Prostate gland (tissue), 2 donors: Measurements from ENCODE around the gene NUDT19. TPM values are rescaled to one million over a fixed set of nuclear protein-coding genes. Genes with fewer than 3 reads are reported as not detected.

Experiments
- DNase-seq: peaks from one replicate; pipeline ENCODE4 v3.0.0-alpha.2; 2019; ENCODE audit warnings: low spot score
- H3K27ac ChIP-seq, 2 donors: fragments of 200-600 bp; sonication (generic); 2 replicates each; pipeline ENCODE4 v1.5.1; 2017 to 2019
- H3K27me3 ChIP-seq: fragments of 200-600 bp; sonication (generic); replicated peaks from 2 replicates; pipeline ENCODE4 v1.5.1; 2019; ENCODE audit not compliant: insufficient read depth
- H3K36me3 ChIP-seq, 2 donors: fragments of 200-600 bp; sonication (generic); 1 replicate in 1 of 2; 2 replicates in 1 of 2; pipeline versions ENCODE4 v1.5.1 to v1.8.1; 2017 to 2019
- H3K4me1 ChIP-seq: fragments of 200-600 bp; sonication (generic); replicated peaks from 2 replicates; pipeline ENCODE4 v1.5.1; 2019
- H3K4me3 ChIP-seq, 2 donors: fragments of 200-600 bp; sonication (generic); 2 replicates each; pipeline ENCODE4 v1.5.1; 2017 to 2019
- H3K9me3 ChIP-seq: fragments of 200-600 bp; sonication (generic); 2 replicates; pipeline ENCODE4 v1.5.1; 2017
- CTCF ChIP-seq, 4 experiments: fragments of 200-600 bp in 2 of 4; fragments of 450-650 bp in 2 of 4; sonication (generic) in 2 of 4; IDR thresholded peaks; 1 replicate in 3 of 4; 2 replicates in 1 of 4; pipeline ENCODE4 v1.5.1; 2016 to 2019; ENCODE audit warnings: antibody characterized with exemption in 4 of 4, mild to moderate bottlenecking in 2 of 4, moderate library complexity in 2 of 4
- POLR2A ChIP-seq: fragments of 450-650 bp; IDR thresholded peaks from one replicate; pipeline ENCODE4 v1.6.1; 2016; ENCODE audit warnings: antibody characterized with exemption, mild to moderate bottlenecking
- POLR2AphosphoS5 ChIP-seq: sonication (generic); formaldehyde crosslinking; IDR thresholded peaks from one replicate; pipeline ENCODE4 v1.6.1; 2017; ENCODE audit warnings: antibody characterized with exemption
- WGBS: methylation state at CpG from one replicate; pipeline ENCODE4 v1.1.5; 2018; 5-methylcytosine and 5-hydroxymethylcytosine counted together
- intact Hi-C: fragments of 100-400 bp; cut with DNase I; formaldehyde crosslinking; loops from one replicate; pipeline ENCODE4 v1.14.2; 2022
- total RNA-seq, 2 donors: library from RNA; depleted of rRNA; stranded (reverse); fragments of >200 nt; gene quantifications; one replicate each; pipeline ENCODE4 v1.1.0, GENCODE V29; 2016

NUDT19 gene
- total RNA-seq, 2 donors from 2014 or later: 21.7 to 22.4 TPM

DNA sequence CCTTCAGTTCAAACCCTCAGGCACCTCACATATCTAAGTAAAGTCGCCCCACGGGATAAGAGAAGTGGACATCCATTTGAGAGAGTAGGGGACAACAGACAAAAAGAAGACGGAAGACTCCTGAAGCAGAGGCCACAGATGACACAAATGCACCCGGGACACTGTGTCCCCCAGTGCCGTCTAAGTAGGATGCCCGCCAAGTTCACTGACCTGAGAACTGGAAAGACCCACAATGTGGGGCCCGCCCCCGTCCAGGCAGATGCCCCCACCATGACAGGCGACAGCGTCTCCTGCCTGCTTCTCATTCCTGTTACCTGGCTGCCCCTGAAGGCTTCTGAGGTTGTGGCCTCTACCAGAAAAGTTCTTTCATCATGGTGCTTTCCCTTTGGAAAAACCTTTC is 33.5 kb upstream of the NUDT19 start:
- Histone ChIP-seq H3K4me3 (no peak overlapping the region), H3K4me1 (no peaks in the 10 kb centered on the region), H3K27ac (no peak overlapping the region), H3K9me3 (no peaks in the 10 kb centered on the region), H3K36me3 (no peaks in the 10 kb centered on the region), H3K27me3 (no peaks in the 10 kb centered on the region)
- intact Hi-C loops: no loop called here
- 88% methylated on average over 10 of the region's 10 CpGs for WGBS
- no peak for TF ChIP-seq POLR2AphosphoS5
- TF ChIP-seq CTCF (IDR thresholded peaks at IDR 0.05): no peak
- TF ChIP-seq POLR2A: no peak
- DNase-seq: no peak

GRCh38 chr19:32658527-32658926 is 33.1 kb upstream of the NUDT19 start:
- H3K4me1 ChIP-seq: no peaks in the 10 kb centered on the region
- H3K27me3 ChIP-seq: no peaks in the 10 kb centered on the region
- H3K4me3 ChIP-seq: no peak overlapping the region
- whole genome bisulfite sequencing: 84% methylated on average over 10 of the region's 10 CpGs
- no peaks in the 10 kb centered on the region for H3K36me3 ChIP-seq
- intact Hi-C loops: no loop called here
- no peak overlapping the region for H3K27ac ChIP-seq
- no peaks in the 10 kb centered on the region for H3K9me3 ChIP-seq
- DNase-seq: no peak
- TF ChIP-seq CTCF (IDR thresholded peaks at IDR 0.05): no peak
- TF ChIP-seq POLR2AphosphoS5: no peak
- no peak for TF ChIP-seq POLR2A

DNA sequence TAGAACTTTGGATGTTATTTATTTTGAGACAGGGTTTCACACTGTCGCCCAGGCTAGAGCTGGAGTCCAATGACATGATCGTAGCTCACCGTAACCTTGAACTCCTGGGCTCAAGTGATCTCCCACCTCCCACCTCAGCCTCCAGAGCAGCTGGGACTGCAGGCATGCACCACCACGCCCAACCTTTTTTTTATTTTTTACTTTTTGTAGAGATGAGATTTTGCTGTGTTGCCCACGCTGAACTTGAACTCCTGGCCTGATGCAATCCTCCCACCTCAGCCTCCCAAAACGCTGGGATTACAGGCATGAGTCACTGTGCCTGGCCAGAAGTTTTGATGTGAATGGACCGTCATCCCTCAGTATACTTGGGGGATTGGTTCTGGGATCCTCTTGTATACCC is 30.3 kb upstream of the NUDT19 start:
- no peak for TF ChIP-seq CTCF (IDR thresholded peaks at IDR 0.05)
- no peak for TF ChIP-seq POLR2A
- TF ChIP-seq POLR2AphosphoS5: no peak
- H3K9me3 ChIP-seq: no peaks in the 10 kb centered on the region
- intact Hi-C loops: no loop called here
- H3K27me3 ChIP-seq: no peaks in the 10 kb centered on the region
- DNase-seq: no peak
- no peaks in the 10 kb centered on the region for H3K36me3 ChIP-seq
- no peak overlapping the region for H3K4me3 ChIP-seq
- H3K4me1 ChIP-seq: no peaks in the 10 kb centered on the region
- no peak overlapping the region for H3K27ac ChIP-seq
- 90% methylated on average over 7 of the region's 7 CpGs for WGBS

- H3K4me3 ChIP-seq: no peak overlapping the region
- no peaks in the 10 kb centered on the region for H3K36me3 ChIP-seq
- no peak overlapping the region for H3K27ac ChIP-seq
- no peaks in the 10 kb centered on the region for H3K9me3 ChIP-seq
- no peaks in the 10 kb centered on the region for H3K27me3 ChIP-seq
- WGBS: 56% methylated on average over 3 of the region's 3 CpGs
- H3K4me1 ChIP-seq: no peaks in the 10 kb centered on the region
- TF ChIP-seq POLR2AphosphoS5 (no peak), POLR2A (no peak), CTCF (IDR thresholded peaks at IDR 0.05) (no peak)
- no peak for DNase-seq
- intact Hi-C loops: no loop called here
Measured at GRCh38 chr19:32662186-32662585, 29.4 kb upstream of the NUDT19 start.

GRCh38 chr19:32666084-32666483 is 25.5 kb upstream of the NUDT19 start:
- H3K27ac ChIP-seq: no peak overlapping the region
- H3K27me3 ChIP-seq: no peaks in the 10 kb centered on the region
- 94% methylated on average over 6 of the region's 6 CpGs for WGBS
- no peak overlapping the region for H3K4me3 ChIP-seq
- TF ChIP-seq CTCF (IDR thresholded peaks at IDR 0.05) (no peak), POLR2AphosphoS5 (no peak), POLR2A (no peak)
- no peaks in the 10 kb centered on the region for H3K4me1 ChIP-seq
- no peaks in the 10 kb centered on the region for H3K9me3 ChIP-seq
- DNase-seq: no peak
- no peaks in the 10 kb centered on the region for H3K36me3 ChIP-seq
- intact Hi-C loops: no loop called here
